Parietal lobe (tissue), 2 donors: ENCODE data around the gene P2RY1. TPM values are rescaled to one million over a fixed set of nuclear protein-coding genes. Genes with fewer than 3 reads are reported as not detected.

Experiments used
- small RNA-seq: library from RNA; depleted of rRNA; stranded (forward); fragments of <200 nt; gene quantifications from one replicate; pipeline ENCODE3, GENCODE V24; 2014; ENCODE audit warnings: low replicate concordance
- total RNA-seq: library from RNA; depleted of rRNA; stranded (reverse); fragments of >200 nt; gene quantifications from one replicate; pipeline ENCODE4 v1.2.3, GENCODE V29; 2014

P2RY1 gene
- total RNA-seq = 8.8 TPM

GRCh38 chr3:152834776-152835600, at the start of gene P2RY1:
Gene P2RY1 (plus strand): TSS chr3:152835131. CDS start chr3:152835783, 652 bp downstream.

Small RNA genes lying within 50 kb of the gene (small RNA-seq; reads per million reads assigned to genes)
- not detected for gene ATP5MGP5
